Endothelial cell of umbilical vein (primary cell): ENCODE data around the gene SUPT3H.

ENCODE experiments used
- EZH2 ChIP-seq: IDR thresholded peaks from 2 replicates; pipeline ENCODE4 v1.6.1; 2012; ENCODE audit warnings: borderline replicate concordance, low read depth, mild to moderate bottlenecking, moderate library complexity, low read length, inconsistent platforms; ENCODE audit not compliant: severe bottlenecking
- JUN ChIP-seq: IDR thresholded peaks from 2 replicates; pipeline ENCODE4 v1.6.1; 2011; ENCODE audit warnings: borderline replicate concordance, low read depth; ENCODE audit not compliant: insufficient read length, insufficient read depth
- POLR2A ChIP-seq: IDR thresholded peaks from 2 replicates; pipeline ENCODE4 v1.6.1; 2012; ENCODE audit warnings: low read depth, mild to moderate bottlenecking, control low read depth, low read length
- POLR2AphosphoS5 ChIP-seq: IDR thresholded peaks from 2 replicates; pipeline ENCODE4 v1.6.1; 2012; ENCODE audit warnings: low read depth, mild to moderate bottlenecking, control low read depth, low read length, moderate library complexity; ENCODE audit not compliant: insufficient read depth
- TF ChIP-seq, protein P1 (sequence below), 2 donors: IDR thresholded peaks; 1 replicate in 1 of 2; 2 replicates in 1 of 2; pipeline ENCODE4 v1.5.1; 2011; ENCODE audit warnings: low read length in 2 of 2, mild to moderate bottlenecking in 2 of 2, moderate library complexity in 2 of 2, control low read depth in 1 of 2, inconsistent platforms in 1 of 2, low read depth in 1 of 2; ENCODE audit not compliant: insufficient read depth in 1 of 2; ENCODE audit errors: extremely low read depth in 1 of 2
- TF ChIP-seq, protein P2 (sequence below): IDR thresholded peaks from 2 replicates; pipeline ENCODE4 v1.6.1; 2011; ENCODE audit not compliant: insufficient read depth, insufficient read length

GRCh38 chr6:44782892-44783291 lies 594.8 kb downstream of the SUPT3H start:
- no peak for TF ChIP-seq POLR2A
- TF ChIP-seq, protein P1, sequence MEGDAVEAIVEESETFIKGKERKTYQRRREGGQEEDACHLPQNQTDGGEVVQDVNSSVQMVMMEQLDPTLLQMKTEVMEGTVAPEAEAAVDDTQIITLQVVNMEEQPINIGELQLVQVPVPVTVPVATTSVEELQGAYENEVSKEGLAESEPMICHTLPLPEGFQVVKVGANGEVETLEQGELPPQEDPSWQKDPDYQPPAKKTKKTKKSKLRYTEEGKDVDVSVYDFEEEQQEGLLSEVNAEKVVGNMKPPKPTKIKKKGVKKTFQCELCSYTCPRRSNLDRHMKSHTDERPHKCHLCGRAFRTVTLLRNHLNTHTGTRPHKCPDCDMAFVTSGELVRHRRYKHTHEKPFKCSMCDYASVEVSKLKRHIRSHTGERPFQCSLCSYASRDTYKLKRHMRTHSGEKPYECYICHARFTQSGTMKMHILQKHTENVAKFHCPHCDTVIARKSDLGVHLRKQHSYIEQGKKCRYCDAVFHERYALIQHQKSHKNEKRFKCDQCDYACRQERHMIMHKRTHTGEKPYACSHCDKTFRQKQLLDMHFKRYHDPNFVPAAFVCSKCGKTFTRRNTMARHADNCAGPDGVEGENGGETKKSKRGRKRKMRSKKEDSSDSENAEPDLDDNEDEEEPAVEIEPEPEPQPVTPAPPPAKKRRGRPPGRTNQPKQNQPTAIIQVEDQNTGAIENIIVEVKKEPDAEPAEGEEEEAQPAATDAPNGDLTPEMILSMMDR (IDR thresholded peaks at IDR 0.05; ENCODE audit: extremely low read depth in 1 of 2, insufficient read depth in 1 of 2, low read depth in 1 of 2, low read length in 2 of 2), result no peak
- no peak for TF ChIP-seq POLR2AphosphoS5
- TF ChIP-seq EZH2, result no peak
- TF ChIP-seq, protein P2, sequence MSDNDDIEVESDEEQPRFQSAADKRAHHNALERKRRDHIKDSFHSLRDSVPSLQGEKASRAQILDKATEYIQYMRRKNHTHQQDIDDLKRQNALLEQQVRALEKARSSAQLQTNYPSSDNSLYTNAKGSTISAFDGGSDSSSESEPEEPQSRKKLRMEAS, result no peak
- no peak for TF ChIP-seq JUN
